A204.1 (cell line): Measurements from ENCODE around the gene DUS1L.

Experiments used
- FAIRE-seq: peaks from 2 replicates; lab custom pipeline; 2012; peaks lifted over from hg19 to GRCh38; lab: Jason Lieb, UNC

The DUS1L gene

GRCh38 chr17:82076018-82076784, 10.6 kb upstream of the DUS1L start:
- no peak for FAIRE-seq

GRCh38 chr17:82073446-82073845, 7.8 kb upstream of the DUS1L start:
- FAIRE-seq: no peak

GRCh38 chr17:82072827-82073226, 7.2 kb upstream of the DUS1L start:
- FAIRE-seq: no peak

GRCh38 chr17:82070611-82071010, 5.0 kb upstream of the DUS1L start:
- no peak for FAIRE-seq

- no peak for FAIRE-seq
These were observed 389 bp downstream of the DUS1L start for GRCh38 chr17:82065193-82065637.

GRCh38 chr17:82064433-82065192, 991 bp downstream of the DUS1L start:
- no peak for FAIRE-seq

GRCh38 chr17:82063424-82064415, 1.9 kb downstream of the DUS1L start:
- FAIRE-seq: no peak

- FAIRE-seq: no peak
These were observed 2.6 kb downstream of the DUS1L start for GRCh38 chr17:82062984-82063368.

GRCh38 chr17:82062076-82062983, 3.3 kb downstream of the DUS1L start:
- no peak for FAIRE-seq

- FAIRE-seq: no peak
These were observed 4.3 kb downstream of the DUS1L start for GRCh38 chr17:82061047-82061925.

GRCh38 chr17:82060614-82061013, 5.0 kb downstream of the DUS1L start:
- no peak for FAIRE-seq

- no peak for FAIRE-seq
These were observed 5.6 kb downstream of the DUS1L start for GRCh38 chr17:82060001-82060380.

GRCh38 chr17:82059272-82060000, 6.2 kb downstream of the DUS1L start:
- no peak for FAIRE-seq

- FAIRE-seq: no peak
These were observed 6.8 kb downstream of the DUS1L start for GRCh38 chr17:82058855-82059249.

- FAIRE-seq: no peak
These were observed 7.3 kb downstream of the DUS1L start for GRCh38 chr17:82058230-82058854.

GRCh38 chr17:82056729-82057621, 8.6 kb downstream of the DUS1L start:
- FAIRE-seq: no peak

- no peak for FAIRE-seq
These were observed 9.5 kb downstream of the DUS1L start for GRCh38 chr17:82055965-82056728.
